Measurements from ENCODE around the gene SCFD2. TPM values are rescaled to one million over a fixed set of nuclear protein-coding genes. Genes with fewer than 3 reads are reported as not detected.

The SCFD2 gene
- total RNA-seq, 1 experiment from 2014 or later = 36.6 TPM

GRCh38 chr4:53354012-53354722 lies 11.7 kb downstream of the SCFD2 start:
- no peak for DNase-seq
- no peak for ATAC-seq
- peaks cover 42% of the 10 kb centered on the region for H3K79me2 ChIP-seq (ENCODE audit: low read length)
- no peaks in the 10 kb centered on the region for H3F3A ChIP-seq (ENCODE audit: low read length, unreplicated experiment)
- ChIA-PET CTCF (no interaction called here), POLR2A (ENCODE audit: unreplicated experiment) (no interaction called here)
- H3K4me1 ChIP-seq (ENCODE audit: insufficient read depth, low read length) = no peaks in the 10 kb centered on the region
- no TSS peak for BruUV-seq (replicated peaks)
- H3K9ac ChIP-seq (ENCODE audit: low read length) = no peak overlapping the region
- intact Hi-C loops (cut with micrococcal nuclease) = no loop called here
- no peak overlapping the region for H3K27ac ChIP-seq (ENCODE audit: low read length)
- H3K36me3 ChIP-seq (ENCODE audit: low read depth, low read length) = peaks cover 12% of the 10 kb centered on the region; the same call in 1 of the 2 replicates
- H3K9me3 ChIP-seq (ENCODE audit: low read length) = no peaks in the 10 kb centered on the region
- H3K4me3 ChIP-seq (ENCODE audit: low read length) = no peak overlapping the region
- H2AFZ ChIP-seq (ENCODE audit: low read length) = no peak overlapping the region
- H3K9me2 ChIP-seq (replicated peaks; ENCODE audit: low read length) = no peaks in the 10 kb centered on the region
- H4K20me1 ChIP-seq (ENCODE audit: low read length) = no peaks in the 10 kb centered on the region
- H3K27me3 ChIP-seq (ENCODE audit: low read length) = no peaks in the 10 kb centered on the region
- TF ChIP-seq CTCF (conservative IDR thresholded peaks at IDR 0.05; ENCODE audit: low read depth, low read length) (no peak), EZH2phosphoT487 (IDR thresholded peaks at IDR 0.05; ENCODE audit: borderline replicate concordance, low read length) (no peak)
- H3K4me2 ChIP-seq (ENCODE audit: low read length) = no peak overlapping the region

DNA sequence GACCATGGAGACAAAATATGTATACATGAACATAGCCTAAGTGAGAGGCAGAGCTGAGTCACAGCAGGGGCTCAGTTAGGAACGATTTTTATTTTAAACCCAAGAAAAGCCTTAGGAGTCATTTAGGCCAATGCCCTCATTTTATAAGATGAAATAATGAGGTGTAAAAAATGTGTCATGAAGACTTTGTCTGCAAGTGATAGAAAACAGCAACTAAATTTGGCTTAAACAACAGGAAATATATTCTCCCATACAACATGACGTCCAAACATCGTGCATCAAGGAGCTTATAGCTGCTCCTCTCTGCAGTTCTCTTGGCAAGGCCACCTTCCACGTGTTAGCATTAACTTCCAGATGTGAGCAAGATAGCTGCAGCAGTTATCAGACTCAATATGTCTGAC lies 16.8 kb downstream of the SCFD2 start:
- BruUV-seq (replicated peaks) = no TSS peak
- no peaks in the 10 kb centered on the region for H4K20me1 ChIP-seq (ENCODE audit: low read length)
- no peak overlapping the region for H3K27ac ChIP-seq (ENCODE audit: low read length)
- TF ChIP-seq EZH2phosphoT487 (IDR thresholded peaks at IDR 0.05; ENCODE audit: borderline replicate concordance, low read length) (no peak), CTCF (conservative IDR thresholded peaks at IDR 0.05; ENCODE audit: low read depth, low read length) (no peak), EZH2 (IDR thresholded peaks at IDR 0.05; ENCODE audit: low read length, unreplicated experiment) (no peak)
- no peak overlapping the region for H3K4me3 ChIP-seq (ENCODE audit: low read length)
- no peak overlapping the region for H2AFZ ChIP-seq (ENCODE audit: low read length)
- H3K9me2 ChIP-seq (replicated peaks; ENCODE audit: low read length) = no peaks in the 10 kb centered on the region
- H3K27me3 ChIP-seq (ENCODE audit: low read length) = no peaks in the 10 kb centered on the region
- H3K4me1 ChIP-seq (ENCODE audit: insufficient read depth, low read length) = peaks cover 9% of the 10 kb centered on the region
- peaks cover 9% of the 10 kb centered on the region; the same call in 1 of the 2 replicates for H3K36me3 ChIP-seq (ENCODE audit: low read depth, low read length)
- ATAC-seq (no peak), DNase-seq (no peak)
- H3K9ac ChIP-seq (ENCODE audit: low read length) = no peak overlapping the region
- peaks cover 4% of the 10 kb centered on the region for H3F3A ChIP-seq (ENCODE audit: low read length, unreplicated experiment)
- ChIA-PET CTCF (no interaction called here), POLR2A (ENCODE audit: unreplicated experiment) (no interaction called here)
- no peak overlapping the region for H3K4me2 ChIP-seq (ENCODE audit: low read length)
- intact Hi-C loops (cut with micrococcal nuclease) = no loop called here
- H3K9me3 ChIP-seq (ENCODE audit: low read length) = no peaks in the 10 kb centered on the region
- no peaks in the 10 kb centered on the region for H3K79me2 ChIP-seq (ENCODE audit: low read length)

GRCh38 chr4:53348046-53348445 lies 17.8 kb downstream of the SCFD2 start:
- Histone ChIP-seq H4K20me1 (ENCODE audit: low read length) (no peaks in the 10 kb centered on the region), H3K27ac (ENCODE audit: low read length) (0 out of 2 replicates have a peak overlapping the region, but pooled peaks have one; percentile 12), H3K27me3 (ENCODE audit: low read length) (no peaks in the 10 kb centered on the region), H2AFZ (ENCODE audit: low read length) (no peak overlapping the region), H3K79me2 (ENCODE audit: low read length) (no peaks in the 10 kb centered on the region), H3F3A (ENCODE audit: low read length, unreplicated experiment) (peaks cover 4% of the 10 kb centered on the region), H3K4me2 (ENCODE audit: low read length) (no peak overlapping the region), H3K4me1 (ENCODE audit: insufficient read depth, low read length) (peaks cover 9% of the 10 kb centered on the region), H3K4me3 (ENCODE audit: low read length) (no peak overlapping the region), H3K9ac (ENCODE audit: low read length) (no peak overlapping the region), H3K9me3 (ENCODE audit: low read length) (no peaks in the 10 kb centered on the region), H3K9me2 (replicated peaks; ENCODE audit: low read length) (no peaks in the 10 kb centered on the region), H3K36me3 (ENCODE audit: low read depth, low read length) (peaks cover 9% of the 10 kb centered on the region; the same call in 1 of the 2 replicates)
- no TSS peak for BruUV-seq (replicated peaks)
- no peak for ATAC-seq
- ChIA-PET CTCF (interaction anchor here (0.7 kb wide), 1 partner anchor 35 kb away, joined by 3 read pairs; no protein-coding TSS in a partner anchor), POLR2A (ENCODE audit: unreplicated experiment) (interaction anchor here (0.7 kb wide), 1 partner anchor 14 kb away, joined by 3 read pairs; no protein-coding TSS in a partner anchor)
- TF ChIP-seq EZH2phosphoT487 (IDR thresholded peaks at IDR 0.05; ENCODE audit: borderline replicate concordance, low read length) (no peak), CTCF (conservative IDR thresholded peaks at IDR 0.05; ENCODE audit: low read depth, low read length) (no peak), EZH2 (IDR thresholded peaks at IDR 0.05; ENCODE audit: low read length, unreplicated experiment) (no peak)
- intact Hi-C loops (cut with micrococcal nuclease) = loop anchor here (1.0 kb wide), 1 partner anchor 27 kb away; no protein-coding TSS in a partner anchor
- DNase-seq = no peak

Measured in PC-3 (cell line).